HG02759 (cell line): ENCODE measurements around the gene CST9.

Experiments
- ATAC-seq: cut with Tn5 transposase; IDR thresholded peaks from one replicate; pipeline ENCODE4 v1.9.1; 2021; ENCODE audit warnings: mild to moderate bottlenecking, moderate library complexity; ENCODE audit not compliant: unreplicated experiment

Gene CST9

GRCh38 chr20:23605867-23606651 is at the start of gene CST9:
Gene CST9, minus strand, starts transcription at chr20:23605917. Its CDS starts 53 bp downstream, at chr20:23605864.
- ATAC-seq = no peak

GRCh38 chr20:23654717-23655116 is 49.0 kb upstream of the CST9 start:
- no peak for ATAC-seq

- ATAC-seq = no peak
Observed at GRCh38 chr20:23654000-23654399, 48.3 kb upstream of the CST9 start.

GRCh38 chr20:23653400-23653938 is 47.8 kb upstream of the CST9 start:
- no peak for ATAC-seq

GRCh38 chr20:23652926-23653325 is 47.2 kb upstream of the CST9 start:
- ATAC-seq = no peak

DNA sequence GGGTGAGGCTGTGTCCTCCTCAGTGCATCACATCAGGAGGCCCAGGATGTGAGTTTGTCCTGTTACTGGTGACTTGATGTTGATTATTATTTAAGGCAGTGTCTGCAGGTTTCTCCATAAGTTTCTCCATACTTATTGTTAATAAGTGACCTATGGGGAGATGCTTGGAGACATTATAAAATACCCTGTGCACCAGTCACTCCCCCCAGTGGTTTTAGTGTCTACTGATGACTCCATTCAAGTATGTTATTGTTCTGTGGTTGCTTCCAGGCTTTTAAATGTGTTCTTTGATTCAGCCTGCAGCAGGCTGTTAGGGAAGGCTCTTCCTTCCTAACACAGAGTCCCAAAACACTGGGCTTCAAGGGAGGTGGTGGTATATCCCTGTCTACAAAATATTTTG is 46.7 kb upstream of the CST9 start:
- no peak for ATAC-seq

- no peak for ATAC-seq
Observed at GRCh38 chr20:23651117-23651516, 45.4 kb upstream of the CST9 start.

DNA sequence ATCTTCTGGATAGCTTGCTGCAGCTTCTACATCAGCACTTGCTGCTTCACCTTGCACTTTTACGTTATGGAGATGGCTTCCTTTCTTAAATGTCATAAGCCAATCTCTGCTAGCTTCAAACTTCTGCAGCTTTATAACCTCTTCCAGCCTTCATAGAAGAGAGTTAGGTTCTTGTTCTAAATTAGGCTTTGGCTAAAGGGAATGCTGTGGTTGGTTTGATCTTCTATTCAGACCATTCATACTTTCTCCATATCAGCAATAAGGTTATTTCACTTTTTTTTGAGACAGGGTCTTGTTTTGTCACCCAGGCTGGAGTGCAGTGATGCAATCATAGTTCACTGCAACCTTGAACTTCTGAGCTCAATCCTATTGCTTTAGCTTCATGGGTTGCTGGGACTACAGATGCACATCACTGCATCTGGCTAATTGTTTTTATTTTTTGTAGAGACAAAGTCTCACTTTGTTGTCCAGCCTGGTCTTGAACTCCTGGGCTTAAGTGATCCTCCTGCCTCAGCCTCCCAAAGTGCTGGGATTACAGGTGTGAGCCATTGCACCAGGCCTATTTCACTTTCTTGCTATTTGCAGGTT is 44.2 kb upstream of the CST9 start:
- no peak for ATAC-seq

GRCh38 chr20:23649242-23649641 is 43.5 kb upstream of the CST9 start:
- ATAC-seq = no peak

DNA sequence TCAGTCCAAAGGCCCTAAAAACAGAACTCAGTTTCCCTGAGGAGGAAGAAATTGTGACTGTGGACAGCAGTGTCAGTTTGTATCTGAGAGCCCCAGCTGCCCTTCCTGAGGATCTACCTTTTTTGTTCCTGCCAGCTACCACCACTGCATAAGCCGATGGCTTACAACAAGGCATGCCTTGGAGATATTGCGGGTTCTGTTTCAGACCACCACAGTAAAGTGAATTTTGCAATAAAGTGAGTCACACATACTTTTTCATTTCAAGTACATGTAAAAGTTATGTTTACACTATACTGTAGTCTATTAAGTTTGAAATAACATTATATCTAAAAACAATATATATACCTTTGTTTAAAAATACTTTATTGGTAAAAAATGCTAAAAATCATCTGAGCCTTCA is 41.6 kb upstream of the CST9 start:
- ATAC-seq = no peak

DNA sequence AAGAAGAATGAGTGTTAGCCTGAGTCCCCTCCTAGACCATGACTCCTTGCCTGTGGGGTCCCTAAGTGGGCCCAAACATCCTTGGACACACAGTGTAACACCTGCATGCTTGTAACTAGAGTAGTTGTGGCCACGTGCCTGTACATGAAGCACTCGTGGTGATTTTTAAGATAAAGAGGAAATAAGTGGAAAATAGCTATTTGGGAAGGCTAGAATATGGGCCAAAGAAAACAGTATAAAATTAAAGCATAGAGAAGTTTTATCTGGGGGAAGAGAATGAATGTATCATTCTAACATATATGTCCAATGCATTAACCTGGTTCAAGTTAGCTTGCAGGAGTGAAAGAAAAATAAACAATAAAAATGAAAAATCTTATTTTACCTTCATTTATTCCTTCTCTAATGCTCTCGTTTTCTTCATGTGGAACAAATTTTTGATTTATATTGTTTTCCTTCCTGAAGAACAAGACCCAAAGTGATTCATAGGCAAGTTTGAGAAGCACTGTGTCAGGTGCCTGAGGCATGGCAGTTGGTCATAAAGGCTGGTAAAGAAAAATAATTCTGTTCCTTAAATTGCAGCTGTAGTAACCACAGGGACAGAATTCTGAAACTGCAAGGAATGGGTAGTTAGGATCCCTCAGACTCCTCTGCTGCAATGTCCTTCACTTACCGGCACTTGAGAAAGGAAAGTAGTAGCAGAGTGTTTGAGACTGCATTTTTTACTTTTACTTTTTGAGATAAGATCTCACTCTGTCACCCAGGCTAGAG is 40.6 kb upstream of the CST9 start:
- ATAC-seq = no peak

DNA sequence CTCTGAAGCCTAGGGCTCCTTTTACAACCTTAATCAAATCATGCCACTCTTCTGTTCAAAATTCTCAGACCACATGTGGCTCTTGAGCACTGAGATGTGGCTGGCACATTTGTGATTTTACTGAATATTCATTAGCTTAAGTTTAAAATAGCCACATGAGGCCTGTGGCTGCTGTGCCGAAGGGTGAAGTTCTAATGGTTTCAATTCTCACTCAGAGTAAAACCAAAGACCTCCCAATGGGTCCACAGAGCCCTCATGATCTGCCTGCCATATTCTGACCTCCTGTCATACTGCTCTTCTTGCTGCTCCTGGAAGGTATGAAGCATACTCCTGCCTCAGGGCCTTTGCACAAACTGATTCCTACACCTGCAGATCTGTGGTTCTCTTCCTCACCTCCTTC is 39.9 kb upstream of the CST9 start:
- peak; percentile 45 for ATAC-seq

GRCh38 chr20:23644164-23644563 is 38.4 kb upstream of the CST9 start:
- ATAC-seq = no peak

GRCh38 chr20:23643659-23644058 is 37.9 kb upstream of the CST9 start:
- no peak for ATAC-seq

- no peak for ATAC-seq
Observed at GRCh38 chr20:23641936-23642751, 36.4 kb upstream of the CST9 start.

DNA sequence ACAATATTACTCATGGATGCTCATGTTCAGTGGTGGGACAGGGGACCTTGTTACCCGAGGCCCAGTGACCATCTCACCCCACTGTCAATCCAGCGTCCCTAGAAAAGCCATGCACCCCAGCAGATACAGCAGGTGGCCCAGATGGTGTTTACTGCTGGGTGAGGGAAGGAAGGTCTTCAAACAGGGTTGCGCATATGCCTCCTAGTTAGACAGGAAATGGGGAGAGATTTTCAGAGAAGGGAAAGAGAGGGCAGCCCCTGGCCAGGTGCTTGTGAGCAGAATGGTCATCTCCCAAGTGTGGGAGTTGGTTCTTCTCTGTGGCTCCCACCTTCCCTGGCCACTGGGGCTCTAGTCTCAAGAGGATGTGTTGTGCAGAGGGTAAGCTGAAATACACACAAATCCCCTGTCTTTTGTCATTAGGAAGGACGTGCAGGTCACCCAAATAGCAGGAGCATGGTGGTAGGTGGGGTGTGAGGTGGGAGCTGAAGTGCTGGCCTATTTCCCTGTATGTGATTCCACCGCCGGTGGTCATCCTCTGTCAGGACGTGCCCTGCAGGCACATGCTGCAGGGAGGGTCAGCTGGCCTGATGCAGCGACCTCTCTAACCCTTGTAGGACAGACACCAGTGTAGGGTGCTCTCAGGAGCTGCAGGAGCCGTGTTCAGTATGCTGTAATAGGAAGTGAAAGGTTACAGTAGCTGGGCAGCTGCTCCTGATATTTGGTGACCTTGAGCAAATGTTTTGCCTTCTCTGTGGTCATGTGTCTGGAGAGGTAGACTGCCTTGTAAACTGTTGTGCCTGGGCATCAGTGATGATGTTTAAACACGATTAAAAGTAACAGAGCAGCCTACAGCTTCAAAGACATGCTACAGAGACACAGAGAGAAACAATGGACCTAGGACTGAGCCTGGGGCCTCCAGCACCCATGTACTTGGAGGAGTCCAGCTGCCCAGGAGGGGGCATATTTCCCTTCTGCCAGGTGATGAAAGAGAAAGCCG is 35.3 kb upstream of the CST9 start:
- ATAC-seq = no peak

- ATAC-seq = no peak
Observed at GRCh38 chr20:23640018-23640601, 34.4 kb upstream of the CST9 start.

DNA sequence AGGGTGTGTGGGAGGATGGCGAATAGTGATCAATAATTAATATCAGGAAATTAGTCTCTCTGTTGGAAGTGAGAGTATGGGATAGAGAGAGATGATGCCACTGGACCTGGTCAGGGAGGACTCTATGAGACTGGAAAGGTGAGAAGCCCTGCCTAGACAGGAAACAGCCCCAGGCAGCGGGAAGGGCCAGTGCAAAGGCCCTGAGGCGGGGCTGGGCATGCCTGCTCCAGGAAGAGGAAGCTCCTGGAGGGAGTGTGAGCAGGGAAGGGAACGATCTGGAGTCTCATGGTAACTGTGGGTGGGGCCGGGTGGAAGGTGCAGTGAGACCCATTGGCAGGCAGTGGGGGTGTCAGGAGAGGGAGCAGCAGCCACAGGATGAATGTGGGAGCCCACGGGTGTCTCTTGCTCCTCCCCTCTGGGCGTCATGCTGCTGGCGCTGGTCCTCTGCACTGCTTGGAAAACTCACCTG is 33.8 kb upstream of the CST9 start:
- ATAC-seq = no peak

DNA sequence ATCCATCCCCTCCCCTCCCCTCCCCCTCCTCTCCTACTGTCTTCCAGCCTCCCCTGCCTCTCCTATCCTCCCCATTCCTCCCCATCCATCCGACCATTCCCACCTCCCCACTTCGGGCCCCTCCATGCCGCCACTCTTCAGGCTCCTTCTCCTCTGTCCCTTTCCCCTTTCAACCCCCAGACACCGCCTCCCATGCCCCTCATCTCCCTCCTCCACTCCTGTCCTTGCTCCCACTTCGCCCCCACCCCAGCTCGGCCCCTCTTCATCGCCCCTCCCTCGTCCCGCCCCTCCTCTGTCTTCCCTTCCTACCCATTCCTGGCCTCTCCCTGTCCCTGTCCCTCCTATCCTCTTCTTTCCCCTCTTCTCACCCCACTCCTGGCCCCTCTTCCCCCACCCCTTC is 32.6 kb upstream of the CST9 start:
- no peak for ATAC-seq
